Prostate gland (tissue), 2 donors: Measurements from ENCODE around the gene SLC38A8. TPM values are rescaled to one million over a fixed set of nuclear protein-coding genes. Genes with fewer than 3 reads are reported as not detected.
A peak's percentile ranks its signal among the peaks of the same experiment; 100 is the strongest.

Experiments used
- DNase-seq: peaks from one replicate; pipeline ENCODE4 v3.0.0-alpha.2; 2019; ENCODE audit warnings: low spot score
- H3K27ac ChIP-seq, 2 donors: fragments of 200-600 bp; sonication (generic); 2 replicates each; pipeline ENCODE4 v1.5.1; 2017 to 2019
- H3K27me3 ChIP-seq: fragments of 200-600 bp; sonication (generic); replicated peaks from 2 replicates; pipeline ENCODE4 v1.5.1; 2019; ENCODE audit not compliant: insufficient read depth
- H3K36me3 ChIP-seq, 2 donors: fragments of 200-600 bp; sonication (generic); 1 replicate in 1 of 2; 2 replicates in 1 of 2; pipeline versions ENCODE4 v1.5.1 to v1.8.1; 2017 to 2019
- H3K4me1 ChIP-seq: fragments of 200-600 bp; sonication (generic); replicated peaks from 2 replicates; pipeline ENCODE4 v1.5.1; 2019
- H3K4me3 ChIP-seq, 2 donors: fragments of 200-600 bp; sonication (generic); 2 replicates each; pipeline ENCODE4 v1.5.1; 2017 to 2019
- H3K9me3 ChIP-seq: fragments of 200-600 bp; sonication (generic); 2 replicates; pipeline ENCODE4 v1.5.1; 2017
- POLR2A ChIP-seq: fragments of 450-650 bp; IDR thresholded peaks from one replicate; pipeline ENCODE4 v1.6.1; 2016; ENCODE audit warnings: antibody characterized with exemption, mild to moderate bottlenecking
- POLR2AphosphoS5 ChIP-seq: sonication (generic); formaldehyde crosslinking; IDR thresholded peaks from one replicate; pipeline ENCODE4 v1.6.1; 2017; ENCODE audit warnings: antibody characterized with exemption
- WGBS: methylation state at CpG from one replicate; pipeline ENCODE4 v1.1.5; 2018; 5-methylcytosine and 5-hydroxymethylcytosine counted together
- intact Hi-C: fragments of 100-400 bp; cut with DNase I; formaldehyde crosslinking; loops from one replicate; pipeline ENCODE4 v1.14.2; 2022
- total RNA-seq, 2 donors: library from RNA; depleted of rRNA; stranded (reverse); fragments of >200 nt; gene quantifications; one replicate each; pipeline ENCODE4 v1.1.0, GENCODE V29; 2016
- TF ChIP-seq, protein P1 (sequence below), 4 experiments: fragments of 200-600 bp in 2 of 4; fragments of 450-650 bp in 2 of 4; sonication (generic) in 2 of 4; IDR thresholded peaks; 1 replicate in 3 of 4; 2 replicates in 1 of 4; pipeline ENCODE4 v1.5.1; 2016 to 2019; ENCODE audit warnings: antibody characterized with exemption in 4 of 4, mild to moderate bottlenecking in 2 of 4, moderate library complexity in 2 of 4

The SLC38A8 gene
- total RNA-seq, 2 donors from 2014 or later, result not detected

DNA sequence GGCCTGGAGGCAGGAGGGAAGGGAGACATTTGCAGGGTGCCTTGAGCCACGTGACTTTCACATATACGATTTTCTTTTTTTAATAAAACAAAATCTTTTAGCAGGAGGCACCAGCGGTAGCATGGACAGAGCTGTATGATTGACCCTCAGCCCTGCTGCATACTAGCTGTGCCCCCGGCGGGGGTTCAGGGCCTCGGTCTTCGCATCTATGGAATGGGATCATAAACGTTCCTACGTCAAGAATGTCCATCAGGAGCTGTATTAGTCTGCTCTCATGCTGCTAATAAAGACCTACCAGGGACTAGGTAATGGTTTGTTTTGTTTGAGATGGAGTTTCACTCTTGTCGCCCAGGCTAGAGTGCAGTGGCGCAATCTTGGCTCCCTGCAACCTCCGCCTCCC lies 27.2 kb downstream of the SLC38A8 start:
- TF ChIP-seq, protein P1, sequence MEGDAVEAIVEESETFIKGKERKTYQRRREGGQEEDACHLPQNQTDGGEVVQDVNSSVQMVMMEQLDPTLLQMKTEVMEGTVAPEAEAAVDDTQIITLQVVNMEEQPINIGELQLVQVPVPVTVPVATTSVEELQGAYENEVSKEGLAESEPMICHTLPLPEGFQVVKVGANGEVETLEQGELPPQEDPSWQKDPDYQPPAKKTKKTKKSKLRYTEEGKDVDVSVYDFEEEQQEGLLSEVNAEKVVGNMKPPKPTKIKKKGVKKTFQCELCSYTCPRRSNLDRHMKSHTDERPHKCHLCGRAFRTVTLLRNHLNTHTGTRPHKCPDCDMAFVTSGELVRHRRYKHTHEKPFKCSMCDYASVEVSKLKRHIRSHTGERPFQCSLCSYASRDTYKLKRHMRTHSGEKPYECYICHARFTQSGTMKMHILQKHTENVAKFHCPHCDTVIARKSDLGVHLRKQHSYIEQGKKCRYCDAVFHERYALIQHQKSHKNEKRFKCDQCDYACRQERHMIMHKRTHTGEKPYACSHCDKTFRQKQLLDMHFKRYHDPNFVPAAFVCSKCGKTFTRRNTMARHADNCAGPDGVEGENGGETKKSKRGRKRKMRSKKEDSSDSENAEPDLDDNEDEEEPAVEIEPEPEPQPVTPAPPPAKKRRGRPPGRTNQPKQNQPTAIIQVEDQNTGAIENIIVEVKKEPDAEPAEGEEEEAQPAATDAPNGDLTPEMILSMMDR (IDR thresholded peaks at IDR 0.05), result no peak
- TF ChIP-seq POLR2A, result no peak
- TF ChIP-seq POLR2AphosphoS5, result no peak
- Histone ChIP-seq H3K36me3 (no peaks in the 10 kb centered on the region), H3K4me3 (no peak overlapping the region), H3K9me3 (no peaks in the 10 kb centered on the region), H3K4me1 (no peaks in the 10 kb centered on the region), H3K27me3 (no peaks in the 10 kb centered on the region), H3K27ac (no peak overlapping the region)
- 81% methylated on average over 12 of the region's 12 CpGs for WGBS
- intact Hi-C loops, result no loop called here
- no peak for DNase-seq

DNA sequence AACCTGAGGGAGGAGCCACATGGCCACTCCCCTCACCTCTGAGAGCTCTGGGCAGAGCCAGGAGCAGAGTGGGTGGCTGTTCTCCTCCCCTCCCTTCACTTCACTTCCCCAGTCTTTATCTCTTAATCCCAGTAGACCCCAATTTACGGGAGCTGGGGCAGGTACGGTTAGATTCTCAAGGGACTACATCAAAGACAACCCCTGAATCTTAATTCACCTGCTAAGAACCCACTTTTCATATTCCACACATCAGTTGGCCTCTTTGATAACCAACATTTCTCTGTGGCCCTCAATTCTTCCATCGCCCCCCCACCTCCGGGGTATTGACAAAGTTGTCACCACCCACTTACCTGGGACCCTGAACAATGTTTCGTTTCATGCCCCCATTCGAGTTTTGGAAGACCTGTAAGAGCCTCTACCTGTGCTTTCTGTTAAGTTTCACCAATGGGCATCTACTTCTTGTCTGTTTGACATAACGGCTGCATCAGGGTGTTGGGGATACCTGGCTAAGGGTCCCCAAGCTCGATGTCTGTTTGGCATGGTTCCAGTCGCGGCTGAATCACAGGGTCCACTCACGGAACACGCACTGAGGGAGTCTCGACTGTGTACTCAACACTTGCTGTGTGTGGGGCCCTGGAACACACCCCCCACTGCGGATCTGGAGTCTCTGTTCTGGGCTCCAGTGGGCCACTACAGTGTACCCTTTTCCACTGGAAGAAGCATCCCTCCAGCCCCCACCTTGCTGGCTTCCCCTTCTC lies 27.8 kb downstream of the SLC38A8 start:
- DNase-seq, result no peak
- no peaks in the 10 kb centered on the region for H3K9me3 ChIP-seq
- 72% methylated on average over 14 of the region's 14 CpGs for WGBS
- no peak overlapping the region for H3K27ac ChIP-seq
- no peaks in the 10 kb centered on the region for H3K27me3 ChIP-seq
- H3K4me1 ChIP-seq, result no peaks in the 10 kb centered on the region
- intact Hi-C loops, result no loop called here
- H3K4me3 ChIP-seq, result no peak overlapping the region
- no peaks in the 10 kb centered on the region for H3K36me3 ChIP-seq
- no peak for TF ChIP-seq POLR2AphosphoS5
- no peak for TF ChIP-seq POLR2A
- TF ChIP-seq, protein P1 (IDR thresholded peaks at IDR 0.05), result no peak

DNA sequence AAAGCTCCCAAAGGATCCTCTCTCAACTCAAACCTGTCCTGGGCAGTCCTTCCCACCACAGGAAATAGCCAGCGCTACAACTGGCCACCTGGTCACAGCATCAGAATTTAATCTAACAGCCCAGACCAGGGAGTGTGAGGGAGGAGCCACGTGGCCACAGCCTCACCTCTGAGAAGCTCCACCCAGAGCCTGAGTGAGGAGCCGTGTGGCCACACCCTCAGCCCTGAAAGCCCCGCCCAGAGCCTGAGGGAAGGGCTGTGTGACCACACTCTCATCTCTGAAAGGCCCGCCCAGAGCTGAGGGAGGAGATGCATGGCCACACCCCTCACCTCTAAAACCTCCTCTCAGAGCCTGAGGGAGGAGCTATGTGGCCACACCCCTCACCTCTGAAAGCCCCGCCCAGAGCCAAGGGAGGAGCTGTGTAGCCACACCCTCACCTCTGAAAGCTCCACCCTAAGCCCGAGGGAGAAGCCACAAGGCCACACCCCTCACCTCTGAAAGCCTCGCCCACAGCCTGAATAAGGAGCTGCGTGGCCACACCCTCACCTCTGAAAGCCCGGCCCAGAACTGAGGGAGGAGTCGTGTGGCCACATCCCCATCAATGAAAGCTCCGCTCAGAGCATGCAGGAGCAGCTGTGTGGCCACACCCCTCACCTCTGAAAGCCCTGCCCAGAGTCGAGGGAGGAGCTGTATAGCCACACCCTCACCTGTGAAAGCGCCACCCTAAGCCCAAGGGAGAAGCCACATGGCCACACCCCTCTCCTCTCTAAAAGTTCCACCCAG lies 28.6 kb downstream of the SLC38A8 start:
- Histone ChIP-seq H3K4me3 (no peak overlapping the region), H3K4me1 (no peaks in the 10 kb centered on the region), H3K27me3 (no peaks in the 10 kb centered on the region), H3K36me3 (no peaks in the 10 kb centered on the region), H3K27ac (no peak overlapping the region), H3K9me3 (no peaks in the 10 kb centered on the region)
- DNase-seq, result peak; percentile 14
- intact Hi-C loops, result no loop called here
- TF ChIP-seq POLR2A, result no peak
- TF ChIP-seq, protein P1 (IDR thresholded peaks at IDR 0.05), result no peak
- TF ChIP-seq POLR2AphosphoS5, result no peak
- WGBS, result 16% methylated on average over 12 of the region's 14 CpGs

DNA sequence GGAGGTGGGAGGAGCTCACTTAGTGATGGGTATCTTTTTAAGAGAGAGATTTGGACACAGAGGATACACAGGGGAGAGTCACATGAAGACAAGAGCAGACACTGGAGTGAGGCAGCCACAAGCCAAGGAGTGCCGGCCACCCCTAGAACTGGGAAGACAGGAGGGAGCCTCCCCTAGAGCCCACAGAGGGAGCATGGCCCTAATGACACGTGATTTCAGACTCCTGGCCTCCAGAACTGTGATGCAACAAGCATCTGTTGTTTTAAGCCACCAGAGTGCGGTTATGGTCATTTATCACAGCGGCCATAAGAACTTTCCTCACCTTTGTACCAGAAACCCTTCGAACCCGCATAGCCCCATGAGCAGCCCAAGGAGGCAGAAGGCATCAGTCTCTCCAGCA lies 33.3 kb downstream of the SLC38A8 start:
- H3K4me3 ChIP-seq, result no peak overlapping the region
- H3K27me3 ChIP-seq, result no peaks in the 10 kb centered on the region
- intact Hi-C loops, result no loop called here
- no peak for TF ChIP-seq POLR2AphosphoS5
- TF ChIP-seq POLR2A, result no peak
- TF ChIP-seq, protein P1 (IDR thresholded peaks at IDR 0.05), result no peak
- H3K9me3 ChIP-seq, result no peaks in the 10 kb centered on the region
- no peaks in the 10 kb centered on the region for H3K36me3 ChIP-seq
- 92% methylated on average over 6 of the region's 6 CpGs for WGBS
- no peak for DNase-seq
- H3K27ac ChIP-seq, result no peak overlapping the region
- H3K4me1 ChIP-seq, result no peaks in the 10 kb centered on the region
